Natural killer cell (primary cell): ENCODE results near the gene CDK16. TPM values are rescaled to one million over a fixed set of nuclear protein-coding genes. Genes with fewer than 3 reads are reported as not detected.

ENCODE experiments used
- ATAC-seq, 3 donors: fragments of 150-1000 bp in 2 of 3; fragments of 200-7000 bp in 1 of 3; cut with Tn5 transposase; 1 replicate in 1 of 3; 2 replicates in 2 of 3; pipeline ENCODE4 v1.10.0; 2021; ENCODE audit warnings: mild to moderate bottlenecking in 2 of 3, moderate library complexity in 2 of 3
- DNase-seq, 2 donors: peaks; one replicate each; pipeline versions ENCODE4 v3.0.0 to v3.0.0-alpha.2; 2013 to 2021; ENCODE audit warnings: mixed read lengths in 1 of 2
- H3K27ac ChIP-seq: one replicate; pipeline ENCODE4 v1.5.1; 2013; ENCODE audit warnings: mild to moderate bottlenecking, low read length
- H3K27me3 ChIP-seq: one replicate; pipeline ENCODE4 v1.6.1; 2013; ENCODE audit warnings: low read length; ENCODE audit not compliant: control insufficient read depth, insufficient read depth
- H3K36me3 ChIP-seq: one replicate; pipeline ENCODE4 v1.6.1; 2013; ENCODE audit warnings: low read length; ENCODE audit not compliant: control insufficient read depth, insufficient read depth
- H3K4me1 ChIP-seq: one replicate; pipeline ENCODE4 v1.6.1; 2013; ENCODE audit warnings: low read length; ENCODE audit not compliant: control insufficient read depth, insufficient read depth
- H3K4me3 ChIP-seq: one replicate; pipeline ENCODE4 v1.5.1; 2013; ENCODE audit warnings: low read length
- H3K9me3 ChIP-seq: one replicate; pipeline ENCODE4 v1.6.1; 2013; ENCODE audit warnings: low read length; ENCODE audit not compliant: control insufficient read depth, insufficient read depth
- H3K27ac Mint-ChIP-seq, 2 donors: one replicate each; pipeline ENCODE4 v1.8.0; 2022; ENCODE audit warnings: mild to moderate bottlenecking in 2 of 2, mixed read lengths in 2 of 2, moderate library complexity in 1 of 2
- H3K27me3 Mint-ChIP-seq, 2 donors: one replicate each; pipeline ENCODE4 v1.8.0; 2022; ENCODE audit warnings: low read depth in 2 of 2, mixed read lengths in 2 of 2
- H3K36me3 Mint-ChIP-seq: one replicate; pipeline ENCODE4 v1.8.0; 2022; ENCODE audit warnings: mixed read lengths
- H3K4me1 Mint-ChIP-seq, 2 donors: one replicate each; pipeline ENCODE4 v1.8.0; 2022; ENCODE audit warnings: mixed read lengths in 2 of 2
- H3K4me3 Mint-ChIP-seq: one replicate; pipeline ENCODE4 v1.8.0; 2022; ENCODE audit warnings: mild to moderate bottlenecking, moderate library complexity, mixed read lengths
- H3K9me3 Mint-ChIP-seq, 2 donors: one replicate each; pipeline ENCODE4 v1.8.0; 2022; ENCODE audit warnings: mixed read lengths in 2 of 2
- CTCF ChIP-seq: fragments of 200-600 bp; IDR thresholded peaks from one replicate; pipeline ENCODE4 v1.8.0; 2022; ENCODE audit warnings: antibody characterized with exemption
- WGBS: methylation state at CpG from one replicate; pipeline ENCODE4 v1.1.7; 2013; ENCODE audit warnings: missing lambda C conversion rate; ENCODE audit not compliant: insufficient coverage; 5-methylcytosine and 5-hydroxymethylcytosine counted together
- intact Hi-C: fragments of 100-400 bp; cut with micrococcal nuclease; formaldehyde crosslinking; loops from one replicate; pipeline ENCODE4 v1.14.2; 2022
- total RNA-seq, 4 donors: library from RNA; stranded (reverse); fragments of 120-200 nt in 1 of 4; gene quantifications; one replicate each; pipeline versions ENCODE4 v1.2.3 to v1.2.4, GENCODE V29; 2013 to 2022

The CDK16 gene
- total RNA-seq, 3 donors from 2014 or later (not counting 1 experiment from before 2014, with no cell fraction given), result 112 to 140 (median 126) TPM

DNA sequence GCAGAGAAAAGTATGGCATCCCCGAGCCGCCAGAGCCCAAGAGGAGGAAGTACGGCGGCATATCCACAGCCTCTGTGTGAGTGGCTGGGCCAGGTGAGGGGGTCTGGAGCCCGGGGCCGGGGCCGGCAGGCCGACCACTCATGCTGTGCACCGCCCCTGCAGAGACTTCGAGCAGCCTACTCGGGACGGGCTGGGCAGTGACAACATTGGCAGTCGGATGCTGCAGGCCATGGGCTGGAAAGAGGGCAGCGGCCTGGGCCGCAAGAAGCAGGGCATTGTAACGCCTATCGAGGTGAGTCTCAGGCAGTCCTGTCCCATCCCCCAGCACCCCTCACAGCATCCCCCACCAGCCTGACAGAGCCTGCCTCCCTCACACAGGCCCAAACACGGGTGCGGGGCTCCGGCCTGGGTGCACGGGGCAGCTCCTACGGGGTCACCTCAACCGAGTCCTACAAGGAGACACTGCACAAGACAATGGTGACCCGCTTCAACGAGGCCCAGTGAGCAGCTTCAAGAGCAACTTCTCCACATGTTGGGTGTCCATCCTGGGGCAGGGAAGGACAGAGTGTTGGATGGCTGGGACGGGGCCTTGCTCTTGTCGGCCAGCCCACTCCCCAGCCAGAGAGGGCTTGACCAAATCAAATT is 32.3 kb upstream of the CDK16 start:
- intact Hi-C loops, result no loop called here
- Mint-ChIP-seq H3K36me3 (no peaks in the 10 kb centered on the region), H3K27ac (peak overlapping the region in 1 of 2 donors; percentile 45), H3K4me3 (no peak overlapping the region), H3K4me1 (peaks cover 7 to 9% of the 10 kb centered on the region in 2 donors), H3K27me3 (no peaks in the 10 kb centered on the region), H3K9me3 (no peaks in the 10 kb centered on the region)
- no peaks in the 10 kb centered on the region for H3K27me3 ChIP-seq
- no peak overlapping the region for H3K27ac ChIP-seq
- H3K36me3 ChIP-seq, result peaks cover 34% of the 10 kb centered on the region
- H3K4me3 ChIP-seq, result no peak overlapping the region
- DNase-seq (no peak), ATAC-seq (no peak)
- 96% methylated on average over 27 of the region's 27 CpGs for WGBS
- H3K9me3 ChIP-seq, result no peaks in the 10 kb centered on the region
- H3K4me1 ChIP-seq, result peaks cover 10% of the 10 kb centered on the region
- TF ChIP-seq CTCF, result no peak

DNA sequence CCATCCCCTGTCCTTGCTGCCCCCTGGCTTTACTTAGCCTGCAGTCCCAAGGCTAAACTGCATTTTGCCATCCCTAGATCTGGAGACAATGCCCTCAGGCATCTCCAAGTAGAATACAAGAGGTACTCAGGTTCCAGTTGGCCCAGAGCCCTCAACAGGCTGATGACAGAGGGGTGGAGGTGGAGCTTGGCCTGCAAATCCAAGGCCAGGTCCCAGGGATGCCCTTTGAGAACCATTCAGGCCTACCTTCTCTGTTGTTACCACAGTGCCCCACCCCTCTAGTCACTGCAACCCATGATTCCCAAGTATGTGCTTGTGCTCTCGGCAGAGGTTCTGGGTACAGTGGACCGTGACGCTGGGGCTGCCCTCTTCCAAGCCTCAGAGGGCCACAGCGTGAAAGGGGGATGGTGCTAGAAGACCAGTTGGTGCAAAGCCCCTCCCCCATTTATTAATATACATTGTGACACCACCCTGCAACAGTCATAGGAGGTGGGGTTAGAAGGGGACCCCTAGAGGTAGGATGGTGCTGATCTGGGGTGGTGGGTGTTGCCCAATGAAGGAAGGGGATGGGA is 31.3 kb upstream of the CDK16 start:
- no peak for TF ChIP-seq CTCF
- Histone ChIP-seq H3K9me3 (no peaks in the 10 kb centered on the region), H3K4me3 (no peak overlapping the region), H3K27me3 (no peaks in the 10 kb centered on the region), H3K27ac (no peak overlapping the region), H3K36me3 (peaks cover 24% of the 10 kb centered on the region), H3K4me1 (peaks cover 20% of the 10 kb centered on the region)
- DNase-seq (no peak), ATAC-seq (no peak)
- H3K9me3 Mint-ChIP-seq, result no peaks in the 10 kb centered on the region
- no peak overlapping the region for H3K4me3 Mint-ChIP-seq
- H3K27me3 Mint-ChIP-seq, result no peaks in the 10 kb centered on the region
- intact Hi-C loops, result no loop called here
- peaks cover 7 to 9% of the 10 kb centered on the region in 2 donors for H3K4me1 Mint-ChIP-seq
- no peak overlapping the region for H3K27ac Mint-ChIP-seq
- H3K36me3 Mint-ChIP-seq, result no peaks in the 10 kb centered on the region
- no CpG with 5 or more reads among the region's 4 CpGs for WGBS

- no peak for ATAC-seq
- no peak overlapping the region for H3K27ac Mint-ChIP-seq
- intact Hi-C loops, result loop anchor here (5.0 to 10.0 kb wide), 3 partner anchors 172 to 832 kb away; partner anchors contain the start of gene ZNF81
- H3K4me1 ChIP-seq, result peaks cover 38% of the 10 kb centered on the region
- no peaks in the 10 kb centered on the region for H3K9me3 ChIP-seq
- H3K4me3 ChIP-seq, result no peak overlapping the region
- 92% methylated on average over 9 of the region's 19 CpGs for WGBS
- DNase-seq, result no peak
- no peak for TF ChIP-seq CTCF
- H3K36me3 Mint-ChIP-seq, result no peaks in the 10 kb centered on the region
- H3K27me3 ChIP-seq, result no peaks in the 10 kb centered on the region
- no peaks in the 10 kb centered on the region for H3K27me3 Mint-ChIP-seq
- peaks cover 16% of the 10 kb centered on the region for H3K36me3 ChIP-seq
- peaks cover 23 to 24% of the 10 kb centered on the region in 2 donors for H3K4me1 Mint-ChIP-seq
- no peak overlapping the region for H3K27ac ChIP-seq
- no peak overlapping the region for H3K4me3 Mint-ChIP-seq
- no peaks in the 10 kb centered on the region for H3K9me3 Mint-ChIP-seq
Measured at GRCh38 chrX:47189906-47190305, 28.6 kb upstream of the CDK16 start.
